ENCODE measurements around the gene ARMC3.

ARMC3 gene

DNA sequence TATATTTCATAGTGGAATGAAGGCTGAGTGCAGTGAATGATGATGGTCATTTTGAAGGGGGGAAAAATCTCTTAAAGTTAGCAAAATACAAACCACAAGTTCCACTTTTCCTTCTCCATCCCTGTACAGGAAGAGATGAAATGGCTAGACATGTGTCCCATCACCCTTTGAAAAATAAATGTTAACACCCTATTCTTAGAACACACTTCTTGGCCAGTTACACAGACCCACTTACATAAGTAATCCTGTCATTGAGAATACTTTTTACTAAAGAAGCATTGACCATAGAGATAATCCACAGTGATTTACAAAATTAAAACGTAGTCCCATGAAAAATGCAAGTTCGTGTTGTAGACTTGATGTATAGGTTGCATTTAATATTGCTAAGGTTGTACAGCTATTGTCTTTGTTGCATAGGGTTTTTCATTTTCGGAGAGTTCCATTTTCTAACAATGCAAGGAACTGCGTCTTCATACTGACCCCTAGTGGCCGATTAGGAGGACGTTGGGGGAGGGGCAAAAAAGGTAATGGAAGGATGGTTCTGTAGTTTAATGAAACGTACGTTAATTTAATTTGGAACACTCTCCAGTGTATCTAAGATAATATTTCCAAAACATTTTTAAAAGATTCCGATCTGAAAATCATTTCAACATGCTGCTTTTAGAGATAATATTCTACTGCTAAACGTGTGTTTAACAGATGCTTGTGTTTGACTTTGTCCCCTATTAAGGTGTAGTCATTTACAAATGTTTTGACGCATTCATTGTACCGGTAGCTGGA, 60.9 kb downstream of the ARMC3 start:
- peak; percentile 30 for DNase-seq (ENCODE audit: low read depth)
- peak; percentile 91 for TF ChIP-seq CTCF (IDR thresholded peaks at IDR 0.05; ENCODE audit: control insufficient read depth, extremely low read depth, insufficient read depth)
- no peak overlapping the region for H3K4me3 ChIP-seq (ENCODE audit: low read depth, low read length)

GRCh38 chr10:22990443-22990842, 62.6 kb downstream of the ARMC3 start:
- DNase-seq (ENCODE audit: low read depth): no peak
- no peak overlapping the region for H3K4me3 ChIP-seq (ENCODE audit: low read depth, low read length)
- TF ChIP-seq CTCF (IDR thresholded peaks at IDR 0.05; ENCODE audit: control insufficient read depth, extremely low read depth, insufficient read depth): no peak

DNA sequence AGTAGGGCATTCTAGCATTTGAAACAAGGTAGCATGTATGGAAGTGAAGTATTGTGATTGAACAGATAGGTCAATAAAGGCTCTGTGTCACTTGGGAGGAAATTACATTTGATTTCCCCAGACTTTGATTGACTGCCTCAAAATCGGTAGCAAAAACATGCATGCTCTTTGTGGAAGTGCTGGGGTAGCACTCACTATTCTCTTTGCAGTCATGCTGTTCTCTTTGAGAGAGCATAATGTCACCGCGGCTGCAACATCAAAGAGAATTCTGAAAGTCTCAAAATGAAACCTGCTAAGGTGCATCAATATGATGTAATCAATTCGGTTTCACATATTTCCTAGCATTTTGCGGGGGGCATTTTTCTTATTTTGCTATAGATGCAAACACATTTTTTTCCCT, 64.2 kb downstream of the ARMC3 start:
- H3K4me3 ChIP-seq (ENCODE audit: low read depth, low read length): no peak overlapping the region
- TF ChIP-seq CTCF (IDR thresholded peaks at IDR 0.05; ENCODE audit: control insufficient read depth, extremely low read depth, insufficient read depth): no peak
- no peak for DNase-seq (ENCODE audit: low read depth)

GRCh38 chr10:22992621-22993020, 64.8 kb downstream of the ARMC3 start:
- TF ChIP-seq CTCF (IDR thresholded peaks at IDR 0.05; ENCODE audit: control insufficient read depth, extremely low read depth, insufficient read depth): no peak
- no peak for DNase-seq (ENCODE audit: low read depth)
- H3K4me3 ChIP-seq (ENCODE audit: low read depth, low read length): no peak overlapping the region

DNA sequence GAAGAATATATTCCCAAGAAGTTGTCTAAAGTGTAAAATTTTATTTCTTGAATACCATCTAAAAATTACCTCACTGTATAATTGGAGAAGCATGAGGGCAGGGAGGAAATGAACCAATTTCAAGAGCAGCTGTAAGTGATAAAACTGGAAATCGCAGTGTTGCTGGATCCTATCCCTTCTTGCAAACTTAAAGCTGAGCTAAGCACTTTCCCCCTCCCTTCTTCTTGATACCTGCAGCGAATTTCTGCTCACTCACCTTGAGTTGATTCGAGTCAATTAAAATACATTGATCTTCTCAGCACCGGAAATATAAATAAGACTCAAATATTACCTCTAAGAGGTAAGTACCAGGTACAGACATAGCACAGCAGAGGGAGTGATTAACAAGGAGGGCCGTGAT, 65.5 kb downstream of the ARMC3 start:
- no peak for DNase-seq (ENCODE audit: low read depth)
- no peak overlapping the region for H3K4me3 ChIP-seq (ENCODE audit: low read depth, low read length)
- TF ChIP-seq CTCF (IDR thresholded peaks at IDR 0.05; ENCODE audit: control insufficient read depth, extremely low read depth, insufficient read depth): no peak

DNA sequence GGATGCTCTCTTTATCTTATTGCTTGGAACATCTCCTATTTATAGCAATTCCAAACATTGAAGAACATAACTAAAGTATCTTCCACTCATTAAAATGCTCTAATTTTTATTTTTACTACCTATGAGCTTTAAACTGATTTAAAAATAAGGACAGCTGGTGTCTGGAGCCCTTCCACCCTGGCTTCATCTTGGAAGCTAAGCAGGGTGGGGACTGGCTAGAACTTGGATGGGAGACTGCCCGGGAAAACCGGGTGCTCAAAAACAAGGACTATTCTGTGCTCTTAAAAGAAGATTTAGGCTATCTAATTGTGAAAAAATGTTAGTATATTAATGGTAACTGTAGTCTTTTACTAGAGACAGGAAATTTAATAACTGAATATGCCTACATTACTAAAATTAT, 69.2 kb downstream of the ARMC3 start:
- TF ChIP-seq CTCF (IDR thresholded peaks at IDR 0.05; ENCODE audit: control insufficient read depth, extremely low read depth, insufficient read depth): no peak
- no peak for DNase-seq (ENCODE audit: low read depth)
- no peak overlapping the region for H3K4me3 ChIP-seq (ENCODE audit: low read depth, low read length)

GRCh38 chr10:22998091-22998490, 70.2 kb downstream of the ARMC3 start:
- TF ChIP-seq CTCF (IDR thresholded peaks at IDR 0.05; ENCODE audit: control insufficient read depth, extremely low read depth, insufficient read depth): no peak
- peak overlapping the region; percentile 13 for H3K4me3 ChIP-seq (ENCODE audit: low read depth, low read length)
- DNase-seq (ENCODE audit: low read depth): no peak

Data from LNCaP clone FGC (cell line).